Kidney epithelial cell (primary cell): ENCODE measurements around the gene NFATC4. TPM values are rescaled to one million over a fixed set of nuclear protein-coding genes. Genes with fewer than 3 reads are reported as not detected.
"Not testable (repeated sequence)": the region's sequence is repeated elsewhere in the genome, so short reads cannot be mapped to it uniquely, and the experiment has no call there.

Experiments
- DNase-seq: peaks from one replicate; pipeline ENCODE4 v3.0.0-alpha.2; 2010; ENCODE audit warnings: low read depth
- H3K27me3 ChIP-seq: 2 replicates; pipeline ENCODE4 v1.6.0; 2011; ENCODE audit warnings: low read length; ENCODE audit not compliant: control insufficient read depth, insufficient read depth
- H3K36me3 ChIP-seq: 2 replicates; pipeline ENCODE4 v1.5.1; 2011; ENCODE audit warnings: low read length; ENCODE audit not compliant: control insufficient read depth, insufficient read depth
- H3K4me3 ChIP-seq: 2 replicates; pipeline ENCODE4 v1.5.1; 2011; ENCODE audit warnings: low read depth, mild to moderate bottlenecking, control low read depth, low read length
- total RNA-seq: library from RNA; depleted of rRNA; stranded (reverse); fragments of >200 nt; gene quantifications from 2 replicates; pipeline ENCODE4 v1.2.3, GENCODE V29; 2015
- TF ChIP-seq, protein P1 (sequence below): IDR thresholded peaks from 2 replicates; pipeline ENCODE4 v1.5.1; 2011; ENCODE audit warnings: mild to moderate bottlenecking, moderate library complexity, low read length, control low read depth, inconsistent platforms; ENCODE audit not compliant: insufficient read depth, poor library complexity, severe bottlenecking

NFATC4 gene
- total RNA-seq, 1 donor from 2014 or later: 8.0 TPM

DNA sequence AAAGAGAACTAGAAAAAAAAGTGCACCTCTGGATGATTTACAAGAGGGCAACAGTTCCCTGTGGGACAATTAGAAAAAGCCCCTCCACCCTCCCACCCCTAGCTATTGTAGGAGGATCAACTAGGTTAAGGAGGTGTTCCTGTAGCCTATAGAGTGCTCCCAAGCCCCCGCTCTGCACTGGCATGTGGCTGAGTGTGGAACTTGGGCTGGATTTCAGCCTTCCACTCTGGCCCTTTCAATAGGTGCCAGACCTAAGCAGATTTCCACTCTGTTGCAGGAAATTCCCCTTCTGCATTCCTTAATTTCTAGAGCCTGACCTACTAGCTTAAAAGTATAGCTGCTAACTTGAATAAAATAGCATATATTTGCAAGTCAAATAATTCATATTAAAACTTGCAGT, 2.8 kb downstream of the NFATC4 start:
- TF ChIP-seq, protein P1, sequence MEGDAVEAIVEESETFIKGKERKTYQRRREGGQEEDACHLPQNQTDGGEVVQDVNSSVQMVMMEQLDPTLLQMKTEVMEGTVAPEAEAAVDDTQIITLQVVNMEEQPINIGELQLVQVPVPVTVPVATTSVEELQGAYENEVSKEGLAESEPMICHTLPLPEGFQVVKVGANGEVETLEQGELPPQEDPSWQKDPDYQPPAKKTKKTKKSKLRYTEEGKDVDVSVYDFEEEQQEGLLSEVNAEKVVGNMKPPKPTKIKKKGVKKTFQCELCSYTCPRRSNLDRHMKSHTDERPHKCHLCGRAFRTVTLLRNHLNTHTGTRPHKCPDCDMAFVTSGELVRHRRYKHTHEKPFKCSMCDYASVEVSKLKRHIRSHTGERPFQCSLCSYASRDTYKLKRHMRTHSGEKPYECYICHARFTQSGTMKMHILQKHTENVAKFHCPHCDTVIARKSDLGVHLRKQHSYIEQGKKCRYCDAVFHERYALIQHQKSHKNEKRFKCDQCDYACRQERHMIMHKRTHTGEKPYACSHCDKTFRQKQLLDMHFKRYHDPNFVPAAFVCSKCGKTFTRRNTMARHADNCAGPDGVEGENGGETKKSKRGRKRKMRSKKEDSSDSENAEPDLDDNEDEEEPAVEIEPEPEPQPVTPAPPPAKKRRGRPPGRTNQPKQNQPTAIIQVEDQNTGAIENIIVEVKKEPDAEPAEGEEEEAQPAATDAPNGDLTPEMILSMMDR: no peak
- Histone ChIP-seq H3K36me3 (no peaks in the 10 kb centered on the region), H3K27me3 (no peaks in the 10 kb centered on the region), H3K4me3 (no peak overlapping the region)
- no peak for DNase-seq

DNA sequence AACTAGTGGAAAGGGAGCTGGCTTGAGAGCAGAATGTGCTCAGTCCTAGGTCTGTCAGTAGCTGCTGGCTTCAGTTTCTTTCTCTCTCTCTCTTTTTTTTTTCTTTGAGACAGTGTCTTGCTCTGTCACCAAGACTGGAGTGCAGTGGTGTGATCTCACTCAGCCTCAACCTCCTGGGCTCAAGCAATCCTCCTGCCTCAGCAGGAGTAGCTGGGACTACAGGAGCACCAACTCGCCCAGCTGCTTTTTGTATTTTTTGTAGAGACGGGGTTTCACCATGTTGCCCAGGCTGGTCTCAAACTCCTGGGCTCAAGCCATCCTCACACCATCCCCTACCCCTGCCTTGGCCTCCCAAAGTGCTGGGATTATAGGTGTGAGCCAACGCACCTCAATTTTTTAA, 3.6 kb downstream of the NFATC4 start:
- H3K27me3 ChIP-seq, DNase-seq, H3K4me3 ChIP-seq, H3K36me3 ChIP-seq: not testable (repeated sequence)

- TF ChIP-seq, protein P1: no peak
- DNase-seq: no peak
Measured at GRCh38 chr14:24372701-24373416, 4.9 kb downstream of the NFATC4 start.

GRCh38 chr14:24376448-24377070, 8.6 kb downstream of the NFATC4 start:
- TF ChIP-seq, protein P1: no peak
- H3K36me3 ChIP-seq: no peaks in the 10 kb centered on the region
- no peaks in the 10 kb centered on the region for H3K27me3 ChIP-seq
- H3K4me3 ChIP-seq: no peak overlapping the region
- DNase-seq: no peak

More at GRCh38 chr14:24372701-24373416, 4.9 kb downstream of the NFATC4 start:
- no peak overlapping the region for H3K4me3 ChIP-seq
- H3K27me3 ChIP-seq: no peaks in the 10 kb centered on the region
- H3K36me3 ChIP-seq: no peaks in the 10 kb centered on the region

- Histone ChIP-seq H3K27me3 (no peaks in the 10 kb centered on the region), H3K36me3 (no peaks in the 10 kb centered on the region), H3K4me3 (no peak overlapping the region)
- no peak for DNase-seq
- TF ChIP-seq, protein P1: no peak
Measured at GRCh38 chr14:24377126-24377525, 9.1 kb downstream of the NFATC4 start.

DNA sequence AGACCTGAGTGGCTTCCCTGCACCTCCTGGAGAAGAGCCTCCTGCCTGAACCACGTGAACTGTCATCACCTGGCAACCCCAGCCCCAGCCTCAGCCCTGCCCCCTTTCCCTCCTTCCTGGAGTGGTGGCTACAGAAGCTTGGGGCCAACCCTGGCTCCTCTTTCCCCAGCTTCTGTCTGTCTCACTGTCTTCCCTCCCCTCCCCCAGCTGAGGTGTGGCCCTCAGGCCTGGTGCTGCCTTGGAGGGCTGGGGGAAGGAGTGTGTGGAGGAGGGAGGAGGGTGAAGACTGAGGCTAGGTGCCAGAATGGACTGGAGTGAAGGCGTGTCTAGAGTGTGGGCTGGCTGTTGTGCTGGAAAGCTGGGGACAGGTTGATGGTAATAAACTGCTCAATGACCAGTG, 9.7 kb downstream of the NFATC4 start:
- Histone ChIP-seq H3K36me3 (no peaks in the 10 kb centered on the region), H3K4me3 (no peak overlapping the region), H3K27me3 (no peaks in the 10 kb centered on the region)
- no peak for DNase-seq
- TF ChIP-seq, protein P1: no peak
